ENCODE results near the gene SLC22A16. TPM values are rescaled to one million over a fixed set of nuclear protein-coding genes. Genes with fewer than 3 reads are reported as not detected.

SLC22A16 gene
- not detected for polyA plus RNA-seq (2013, experiment 1 of 2)
- polyA plus RNA-seq (2013, experiment 2 of 2), result not detected

- Histone ChIP-seq H3K27ac (ENCODE audit: low read depth, low read length, severe bottlenecking) (no peak within 1 kb of the TSS), H3K4me3 (ENCODE audit: extremely low read depth, insufficient read depth, low read length, poor library complexity, severe bottlenecking) (no peak within 1 kb of the TSS), H3K36me3 (ENCODE audit: control insufficient read depth, insufficient read depth, low read length) (no peaks in the 10 kb centered on the region), H3K4me1 (ENCODE audit: control insufficient read depth, insufficient read depth, low read length, poor library complexity, severe bottlenecking) (no peaks in the 10 kb centered on the region), H3K9me3 (ENCODE audit: control insufficient read depth, low read length) (peaks cover 5% of the 10 kb centered on the region)
- 57 to 61% methylated on average over 48 to 61 of the region's 85 CpGs for WGBS, 2 experiments (ENCODE audit: insufficient coverage in 2 of 2)
These were observed at the start of gene SLC22A16 for GRCh38 chr6:110476046-110476849. Gene SLC22A16, minus strand, starts transcription at chr6:110476613. Its CDS starts 39 bp downstream, at chr6:110476574.

- WGBS, 2 experiments (ENCODE audit: insufficient coverage in 2 of 2), result 63 to 71% methylated on average over 3 to 4 of the region's 4 CpGs
- peaks cover 22% of the 10 kb centered on the region for H3K4me1 ChIP-seq (ENCODE audit: control insufficient read depth, insufficient read depth, low read length, poor library complexity, severe bottlenecking)
- H3K4me3 ChIP-seq (ENCODE audit: extremely low read depth, insufficient read depth, low read length, poor library complexity, severe bottlenecking), result no peak overlapping the region
- H3K36me3 ChIP-seq (ENCODE audit: control insufficient read depth, insufficient read depth, low read length), result no peaks in the 10 kb centered on the region
- H3K27ac ChIP-seq (ENCODE audit: low read depth, low read length, severe bottlenecking), result no peak overlapping the region
- no peaks in the 10 kb centered on the region for H3K9me3 ChIP-seq (ENCODE audit: control insufficient read depth, low read length)
These were observed 48.6 kb upstream of the SLC22A16 start for GRCh38 chr6:110525001-110525400.

- peaks cover 16% of the 10 kb centered on the region for H3K4me1 ChIP-seq (ENCODE audit: control insufficient read depth, insufficient read depth, low read length, poor library complexity, severe bottlenecking)
- WGBS, 2 experiments (ENCODE audit: insufficient coverage in 2 of 2), result 80 to 90% methylated on average over 1 to 2 of the region's 2 CpGs
- no peak overlapping the region for H3K4me3 ChIP-seq (ENCODE audit: extremely low read depth, insufficient read depth, low read length, poor library complexity, severe bottlenecking)
- no peaks in the 10 kb centered on the region for H3K36me3 ChIP-seq (ENCODE audit: control insufficient read depth, insufficient read depth, low read length)
- H3K9me3 ChIP-seq (ENCODE audit: control insufficient read depth, low read length), result no peaks in the 10 kb centered on the region
- no peak overlapping the region for H3K27ac ChIP-seq (ENCODE audit: low read depth, low read length, severe bottlenecking)
These were observed 47.9 kb upstream of the SLC22A16 start for GRCh38 chr6:110524305-110524704.

GRCh38 chr6:110523451-110524021, 47.1 kb upstream of the SLC22A16 start:
- H3K36me3 ChIP-seq (ENCODE audit: control insufficient read depth, insufficient read depth, low read length), result no peaks in the 10 kb centered on the region

GRCh38 chr6:110522427-110522826, 46.0 kb upstream of the SLC22A16 start:
- no peaks in the 10 kb centered on the region for H3K9me3 ChIP-seq (ENCODE audit: control insufficient read depth, low read length)
- no peak overlapping the region for H3K4me3 ChIP-seq (ENCODE audit: extremely low read depth, insufficient read depth, low read length, poor library complexity, severe bottlenecking)
- no peak overlapping the region for H3K27ac ChIP-seq (ENCODE audit: low read depth, low read length, severe bottlenecking)
- WGBS, 2 experiments (ENCODE audit: insufficient coverage in 2 of 2), result 70 to 75% methylated on average over 2 to 3 of the region's 3 CpGs
- no peaks in the 10 kb centered on the region for H3K4me1 ChIP-seq (ENCODE audit: control insufficient read depth, insufficient read depth, low read length, poor library complexity, severe bottlenecking)
- no peaks in the 10 kb centered on the region for H3K36me3 ChIP-seq (ENCODE audit: control insufficient read depth, insufficient read depth, low read length)

More at GRCh38 chr6:110523451-110524021, 47.1 kb upstream of the SLC22A16 start:
- H3K4me3 ChIP-seq (ENCODE audit: extremely low read depth, insufficient read depth, low read length, poor library complexity, severe bottlenecking), result no peak overlapping the region
- 78 to 93% methylated on average over 2 to 3 of the region's 4 CpGs for WGBS, 2 experiments (ENCODE audit: insufficient coverage in 2 of 2)
- no peak overlapping the region for H3K27ac ChIP-seq (ENCODE audit: low read depth, low read length, severe bottlenecking)
- peaks cover 8% of the 10 kb centered on the region for H3K4me1 ChIP-seq (ENCODE audit: control insufficient read depth, insufficient read depth, low read length, poor library complexity, severe bottlenecking)
- H3K9me3 ChIP-seq (ENCODE audit: control insufficient read depth, low read length), result no peaks in the 10 kb centered on the region

GRCh38 chr6:110520992-110521543, 44.7 kb upstream of the SLC22A16 start:
- H3K27ac ChIP-seq (ENCODE audit: low read depth, low read length, severe bottlenecking), result no peak overlapping the region
- H3K4me1 ChIP-seq (ENCODE audit: control insufficient read depth, insufficient read depth, low read length, poor library complexity, severe bottlenecking), result no peaks in the 10 kb centered on the region
- H3K9me3 ChIP-seq (ENCODE audit: control insufficient read depth, low read length), result no peaks in the 10 kb centered on the region
- WGBS, 2 experiments (ENCODE audit: insufficient coverage in 2 of 2), result 88 to 93% methylated on average over 13 to 15 of the region's 17 CpGs
- H3K4me3 ChIP-seq (ENCODE audit: extremely low read depth, insufficient read depth, low read length, poor library complexity, severe bottlenecking), result no peak overlapping the region
- H3K36me3 ChIP-seq (ENCODE audit: control insufficient read depth, insufficient read depth, low read length), result no peaks in the 10 kb centered on the region

GRCh38 chr6:110520209-110520965, 44.0 kb upstream of the SLC22A16 start:
- WGBS, 2 experiments (ENCODE audit: insufficient coverage in 2 of 2), result 75 to 77% methylated on average over 11 of the region's 12 CpGs
- no peak overlapping the region for H3K27ac ChIP-seq (ENCODE audit: low read depth, low read length, severe bottlenecking)
- H3K9me3 ChIP-seq (ENCODE audit: control insufficient read depth, low read length), result no peaks in the 10 kb centered on the region
- H3K4me1 ChIP-seq (ENCODE audit: control insufficient read depth, insufficient read depth, low read length, poor library complexity, severe bottlenecking), result no peaks in the 10 kb centered on the region
- H3K36me3 ChIP-seq (ENCODE audit: control insufficient read depth, insufficient read depth, low read length), result no peaks in the 10 kb centered on the region
- no peak overlapping the region for H3K4me3 ChIP-seq (ENCODE audit: extremely low read depth, insufficient read depth, low read length, poor library complexity, severe bottlenecking)

GRCh38 chr6:110517601-110518281, 41.3 kb upstream of the SLC22A16 start:
- H3K9me3 ChIP-seq (ENCODE audit: control insufficient read depth, low read length), result no peaks in the 10 kb centered on the region
- WGBS, 2 experiments (ENCODE audit: insufficient coverage in 2 of 2), result 92 to 100% methylated on average over 1 to 4 of the region's 9 CpGs
- H3K36me3 ChIP-seq (ENCODE audit: control insufficient read depth, insufficient read depth, low read length), result no peaks in the 10 kb centered on the region
- no peak overlapping the region for H3K4me3 ChIP-seq (ENCODE audit: extremely low read depth, insufficient read depth, low read length, poor library complexity, severe bottlenecking)
- H3K4me1 ChIP-seq (ENCODE audit: control insufficient read depth, insufficient read depth, low read length, poor library complexity, severe bottlenecking), result no peaks in the 10 kb centered on the region
- no peak overlapping the region for H3K27ac ChIP-seq (ENCODE audit: low read depth, low read length, severe bottlenecking)

- no peaks in the 10 kb centered on the region for H3K36me3 ChIP-seq (ENCODE audit: control insufficient read depth, insufficient read depth, low read length)
- H3K4me3 ChIP-seq (ENCODE audit: extremely low read depth, insufficient read depth, low read length, poor library complexity, severe bottlenecking), result no peak overlapping the region
- no peaks in the 10 kb centered on the region for H3K4me1 ChIP-seq (ENCODE audit: control insufficient read depth, insufficient read depth, low read length, poor library complexity, severe bottlenecking)
- H3K9me3 ChIP-seq (ENCODE audit: control insufficient read depth, low read length), result no peaks in the 10 kb centered on the region
- no peak overlapping the region for H3K27ac ChIP-seq (ENCODE audit: low read depth, low read length, severe bottlenecking)
- WGBS, 2 experiments (ENCODE audit: insufficient coverage in 2 of 2), result 91% methylated on average over 1 of the region's 2 CpGs; no CpG with 5 or more reads in 1 of the 2 experiments
These were observed 40.6 kb upstream of the SLC22A16 start for GRCh38 chr6:110517034-110517433.

GRCh38 chr6:110514818-110515217, 38.4 kb upstream of the SLC22A16 start:
- peaks cover 4% of the 10 kb centered on the region for H3K4me1 ChIP-seq (ENCODE audit: control insufficient read depth, insufficient read depth, low read length, poor library complexity, severe bottlenecking)
- no peaks in the 10 kb centered on the region for H3K36me3 ChIP-seq (ENCODE audit: control insufficient read depth, insufficient read depth, low read length)
- H3K27ac ChIP-seq (ENCODE audit: low read depth, low read length, severe bottlenecking), result no peak overlapping the region
- no CpG with 5 or more reads among the region's 4 CpGs for WGBS, 2 experiments (ENCODE audit: insufficient coverage in 2 of 2)
- no peaks in the 10 kb centered on the region for H3K9me3 ChIP-seq (ENCODE audit: control insufficient read depth, low read length)
- no peak overlapping the region for H3K4me3 ChIP-seq (ENCODE audit: extremely low read depth, insufficient read depth, low read length, poor library complexity, severe bottlenecking)

Data from mesodermal cell (in vitro differentiated cells).